NCI-H146 treated with DMSO at 0.1 percent for 48 hours (cell line): ENCODE results near the gene HELB.
"Not testable (repeated sequence)": the region's sequence is repeated elsewhere in the genome, so short reads cannot be mapped to it uniquely, and the experiment has no call there.

Experiments used
- DNase-seq: peaks from one replicate; lab custom pipeline; 2025; ENCODE audit not compliant: unreplicated experiment; lab: John Stamatoyannopoulos, UW

The HELB gene

GRCh38 chr12:66302827-66303169 is 505 bp downstream of the HELB start:
- DNase-seq, result no peak

GRCh38 chr12:66303316-66303804 is 1.1 kb downstream of the HELB start:
- DNase-seq, result not testable (repeated sequence)

GRCh38 chr12:66304296-66304900 is 2.1 kb downstream of the HELB start:
- DNase-seq, result no peak

GRCh38 chr12:66309606-66310005 is 7.3 kb downstream of the HELB start:
- no peak for DNase-seq

- no peak for DNase-seq
These were observed 9.9 kb downstream of the HELB start for GRCh38 chr12:66312189-66312588.

- no peak for DNase-seq
These were observed 12.0 kb downstream of the HELB start for GRCh38 chr12:66314278-66314677.

GRCh38 chr12:66319266-66319954 is 17.1 kb downstream of the HELB start:
- DNase-seq, result no peak

GRCh38 chr12:66320996-66321395 is 18.7 kb downstream of the HELB start:
- DNase-seq, result no peak

GRCh38 chr12:66321435-66321834 is 19.1 kb downstream of the HELB start:
- DNase-seq, result no peak

GRCh38 chr12:66323017-66323416 is 20.7 kb downstream of the HELB start:
- no peak for DNase-seq

GRCh38 chr12:66329941-66330340 is 27.6 kb downstream of the HELB start:
- no peak for DNase-seq

GRCh38 chr12:66331016-66331415 is 28.7 kb downstream of the HELB start:
- no peak for DNase-seq

- DNase-seq, result no peak
These were observed 29.5 kb downstream of the HELB start for GRCh38 chr12:66331814-66332213.

GRCh38 chr12:66335746-66336145 is 33.5 kb downstream of the HELB start:
- DNase-seq, result no peak

- DNase-seq, result no peak
These were observed 35.2 kb downstream of the HELB start for GRCh38 chr12:66337381-66338010.

- no peak for DNase-seq
These were observed 37.8 kb downstream of the HELB start for GRCh38 chr12:66340131-66340530.

GRCh38 chr12:66341126-66341525 is 38.8 kb downstream of the HELB start:
- no peak for DNase-seq

GRCh38 chr12:66345212-66345611 is 42.9 kb downstream of the HELB start:
- DNase-seq, result no peak

- DNase-seq, result no peak
These were observed 43.7 kb downstream of the HELB start for GRCh38 chr12:66345956-66346355.

GRCh38 chr12:66351301-66351700 is 49.0 kb downstream of the HELB start:
- DNase-seq, result no peak

GRCh38 chr12:66352197-66352596 is 49.9 kb downstream of the HELB start:
- no peak for DNase-seq

- no peak for DNase-seq
These were observed 50.6 kb downstream of the HELB start for GRCh38 chr12:66352899-66353298.
